SK-MEL-5 (cell line): ENCODE data around the gene MUC4. TPM values are rescaled to one million over a fixed set of nuclear protein-coding genes. Genes with fewer than 3 reads are reported as not detected.

ENCODE experiments used
- DNase-seq: peaks from one replicate; pipeline ENCODE4 v3.0.0-alpha.2; 2016; ENCODE audit warnings: low read depth, low spot score
- in situ Hi-C: cut with HindIII; loops from 2 replicates; pipeline ENCODE4 v1.10.0; 2016; ENCODE audit warnings: low sequenced_read_pairs, high pct_unique_total_duplicates, low pct_unique_long_range_greater_than_20kb
- small RNA-seq, 2 experiments: library from RNA; depleted of rRNA; stranded (forward); fragments of <200 nt; gene quantifications; one replicate each; pipeline ENCODE3, GENCODE V24; 2014
- total RNA-seq: library from RNA; depleted of rRNA; stranded (reverse); fragments of >200 nt; shearing (Covaris generic); gene quantifications from 2 replicates; pipeline ENCODE4 v1.2.3, GENCODE V29; 2014; rRNA removed

Gene MUC4
- total RNA-seq, 1 experiment from 2014 or later: not detected

DNA sequence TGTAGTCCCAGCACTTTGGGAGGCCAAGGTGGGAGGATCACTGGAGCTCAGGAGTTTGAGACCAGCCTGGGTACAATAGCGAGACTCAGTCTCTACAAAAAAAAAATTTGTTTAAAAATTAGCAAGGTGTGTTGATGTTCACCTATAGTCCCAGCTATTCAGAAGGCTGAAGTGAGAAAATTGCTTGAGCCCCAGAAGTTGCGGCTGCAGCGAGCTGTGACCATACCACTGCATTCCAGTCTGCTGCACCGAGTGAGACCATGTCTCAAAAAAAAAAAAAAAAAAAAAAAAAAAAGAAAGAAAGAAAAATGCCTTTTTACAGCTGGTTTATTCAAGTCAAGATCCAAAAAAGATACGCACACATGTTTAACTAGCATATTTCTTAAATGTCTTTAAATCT lies 108.0 kb downstream of the MUC4 start:
- in situ Hi-C loops: no loop called here
- no peak for DNase-seq

DNA sequence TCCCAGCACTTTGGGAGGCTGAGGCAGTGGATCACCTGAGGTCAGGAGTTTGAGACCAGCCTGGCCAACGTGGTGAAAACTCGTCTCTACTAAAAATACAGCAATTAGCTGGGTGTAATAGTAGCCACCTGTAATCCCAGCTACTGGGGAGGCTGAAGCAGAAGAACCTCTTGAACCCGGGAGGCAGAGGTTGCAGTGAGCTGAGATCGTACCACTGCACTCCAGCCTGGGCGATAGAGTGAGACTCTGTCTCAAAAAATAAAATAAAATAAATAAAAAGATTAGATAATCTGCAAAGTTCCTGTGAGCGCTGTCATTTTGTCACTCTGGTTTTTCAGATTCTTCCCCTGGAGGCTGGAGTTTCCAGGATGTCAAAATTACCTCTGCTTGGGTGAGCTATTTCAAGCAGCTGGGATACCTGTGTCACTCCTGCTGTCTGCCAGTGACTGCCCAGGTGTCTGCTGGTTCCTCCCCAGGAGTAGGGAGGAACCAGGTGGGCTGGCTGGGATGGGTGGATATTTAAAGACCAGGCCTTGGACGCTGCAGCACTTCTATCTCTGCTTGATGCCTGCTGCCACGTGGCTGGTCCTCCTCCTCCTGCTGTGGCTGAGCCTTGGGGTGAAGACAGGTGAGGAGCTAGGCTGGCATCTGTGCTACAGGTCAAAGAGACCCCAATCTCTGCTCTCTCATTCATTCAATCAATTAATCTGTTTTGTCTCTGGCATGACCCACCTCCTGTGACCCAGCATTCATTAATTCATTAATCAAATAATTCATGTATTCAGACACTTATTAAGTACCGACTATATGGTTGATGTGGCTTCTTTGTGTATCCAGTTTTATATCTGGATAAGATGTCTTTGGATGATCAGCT lies 110.5 kb downstream of the MUC4 start:
- DNase-seq: no peak
- in situ Hi-C loops: no loop called here

DNA sequence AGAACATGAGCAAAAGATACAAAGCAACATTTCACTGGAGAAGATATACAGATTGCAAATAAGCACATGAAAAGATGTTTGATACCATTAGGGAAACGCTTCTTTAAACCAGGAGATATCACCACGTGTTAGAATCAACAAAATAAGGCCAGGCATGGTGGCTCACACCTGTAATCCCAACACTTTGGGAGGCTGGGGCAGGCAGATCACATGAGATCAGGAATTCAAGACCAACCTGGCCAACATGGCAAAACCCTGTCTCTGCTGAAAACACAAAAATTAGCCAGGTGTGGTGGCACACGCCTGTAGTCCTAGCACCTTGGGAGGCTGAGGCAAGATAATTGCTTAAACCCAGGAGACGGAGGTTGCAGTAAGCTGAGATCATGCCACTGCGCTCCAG lies 111.4 kb downstream of the MUC4 start:
- in situ Hi-C loops: no loop called here
- DNase-seq: no peak

DNA sequence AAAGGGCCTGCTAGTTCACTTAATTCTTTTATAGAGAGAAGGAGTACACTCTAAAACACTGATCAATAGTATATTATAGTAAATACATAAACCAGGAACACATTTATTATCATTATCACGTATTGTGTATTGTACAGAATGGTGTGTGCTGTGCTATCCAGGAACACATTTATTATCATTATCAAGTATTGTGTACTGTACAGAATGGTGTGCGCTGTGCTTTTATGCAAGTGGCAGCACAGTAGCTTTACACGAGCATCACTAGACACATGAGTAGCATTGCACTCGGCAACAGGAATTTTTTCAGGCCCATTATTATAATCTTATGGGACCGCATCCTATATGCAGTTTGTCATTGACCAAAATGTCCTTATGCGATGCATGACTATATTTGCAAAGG lies 111.9 kb downstream of the MUC4 start:
- in situ Hi-C loops: no loop called here
- no peak for DNase-seq

DNA sequence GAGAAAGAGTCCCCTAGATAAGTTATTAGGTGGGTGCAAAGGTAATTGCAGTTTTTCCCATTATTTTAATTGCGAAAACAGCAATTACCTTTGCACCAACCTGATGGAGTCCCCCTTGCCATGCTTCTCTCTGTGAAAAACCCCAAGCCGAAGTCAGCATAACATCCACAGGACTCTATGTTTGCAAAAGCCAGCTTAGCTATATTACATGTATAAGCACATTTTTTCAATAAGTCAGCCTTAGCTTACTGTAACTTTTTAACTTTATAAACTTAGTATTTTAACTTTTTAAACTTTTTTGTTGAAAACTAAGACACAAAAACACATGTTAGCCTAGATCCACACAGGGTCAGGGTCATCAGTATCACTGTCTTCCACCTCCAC lies 112.3 kb downstream of the MUC4 start:
- DNase-seq: no peak
- in situ Hi-C loops: no loop called here

DNA sequence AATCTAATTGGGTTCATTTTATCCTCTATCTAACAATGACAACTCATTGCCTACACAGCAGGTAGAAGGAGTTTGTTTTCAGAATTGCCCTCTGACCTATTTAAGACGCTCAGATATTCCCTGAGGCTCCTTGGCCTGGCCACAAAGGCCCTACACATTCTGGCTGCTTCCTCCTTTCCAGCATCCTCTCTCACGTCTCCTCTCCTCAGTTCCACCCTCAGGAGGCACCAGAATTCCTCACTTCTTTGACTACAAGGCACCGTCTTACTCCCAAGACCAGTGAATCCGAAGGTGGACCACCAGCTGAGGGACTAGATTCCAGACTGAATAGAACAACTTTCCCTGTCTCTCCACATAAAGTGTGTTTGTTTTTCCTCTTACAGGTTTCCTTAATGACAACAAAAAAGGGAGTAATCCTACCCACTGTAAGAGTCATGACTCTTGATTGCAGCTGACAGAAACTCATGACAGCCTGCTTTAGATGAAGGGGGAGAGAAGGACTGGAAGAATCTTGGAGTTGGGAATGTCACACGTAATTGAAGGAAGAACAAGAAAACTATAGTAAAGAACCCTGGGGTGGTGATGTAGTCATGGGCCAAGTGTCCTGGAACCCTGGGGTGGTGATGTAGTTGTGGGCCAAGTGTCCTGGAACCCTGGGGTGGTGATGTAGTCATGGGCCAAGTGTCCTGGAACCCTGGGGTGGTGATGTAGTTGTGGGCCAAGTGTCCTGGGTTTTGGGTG lies 112.9 kb downstream of the MUC4 start:
- in situ Hi-C loops: no loop called here
- DNase-seq: peak; percentile 92

DNA sequence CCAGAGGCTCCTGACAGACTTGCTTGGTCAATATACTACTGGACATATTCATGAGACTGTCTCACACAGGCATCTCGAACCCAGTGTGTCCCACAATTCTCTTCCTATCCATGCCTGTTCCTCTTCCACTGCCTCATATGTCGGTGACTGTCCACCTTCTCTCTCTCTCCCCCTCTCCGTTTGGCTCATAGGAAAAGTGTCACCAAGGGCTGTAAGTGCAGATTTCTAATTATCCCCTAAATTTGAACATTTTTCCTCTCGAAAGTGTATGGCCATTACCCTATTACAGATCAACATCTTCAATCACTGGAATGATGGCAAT lies 113.4 kb downstream of the MUC4 start:
- in situ Hi-C loops: no loop called here
- DNase-seq: no peak

DNA sequence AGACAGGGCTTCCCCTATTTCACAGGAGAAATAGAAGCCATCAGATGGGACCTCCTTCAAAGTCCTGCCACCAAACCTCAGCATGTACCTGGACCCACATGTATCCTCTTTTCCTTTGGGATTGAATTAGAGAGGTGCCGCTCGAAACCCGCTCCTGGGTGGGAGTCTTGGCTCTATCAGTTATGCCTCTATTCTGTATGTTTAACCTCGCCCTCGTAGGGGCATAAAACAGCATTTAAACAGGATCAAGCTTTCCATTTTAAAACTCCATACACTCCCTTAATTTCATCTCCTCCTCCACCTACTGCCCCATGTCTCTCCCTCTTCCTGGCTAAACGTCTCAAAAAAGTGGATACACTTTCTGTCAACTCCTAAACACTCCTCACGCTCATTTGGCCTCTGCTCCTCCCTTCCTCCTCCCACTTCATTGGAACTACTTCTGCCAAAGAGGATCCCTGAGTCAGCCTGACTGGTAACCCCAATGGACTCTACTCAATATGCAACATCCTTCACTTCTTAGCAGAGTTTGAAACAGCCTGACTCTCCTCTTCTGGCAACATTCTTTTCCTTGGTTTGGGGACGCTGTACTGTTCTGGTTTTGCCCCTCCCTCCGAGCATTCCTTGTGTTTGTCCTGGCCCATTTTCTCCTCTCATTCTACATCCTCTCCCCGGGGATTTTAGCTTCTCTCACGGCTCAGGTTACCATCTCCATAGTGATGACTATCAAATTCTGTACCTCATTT lies 114.0 kb downstream of the MUC4 start:
- in situ Hi-C loops: no loop called here
- DNase-seq: peak; percentile 57

Small RNA genes within 50 kb of the gene (small RNA-seq; reads per million reads assigned to genes)
- 0.02 to 0.05 reads per million in 2 experiments for gene MIR570

Other genes with a start within 250 kb of the MUC4 start
- 90.8 and 104 TPM in 2 replicates for gene APOD, start 228.0 kb downstream of the MUC4 start, total RNA-seq
- gene MUC20, start 91.0 kb downstream of the MUC4 start, total RNA-seq: not detected in 2 replicates
- gene TNK2, start 96.6 kb upstream of the MUC4 start, total RNA-seq: 7.9 and 9.0 TPM in 2 replicates